ENCODE data around the gene RANBP1.

GRCh38 chr22:20129747-20130014, 13.8 kb downstream of the RANBP1 start:
- TF ChIP-seq CTCF (IDR thresholded peaks at IDR 0.05) (no peak), POLR2A (IDR thresholded peaks at IDR 0.05) (no peak)

Data from tibial nerve (tissue), 3 donors.